ENCODE measurements around the gene PNPT1.
"Not testable (repeated sequence)": the region's sequence is repeated elsewhere in the genome, so short reads cannot be mapped to it uniquely, and the experiment has no call there.

The PNPT1 gene

DNA sequence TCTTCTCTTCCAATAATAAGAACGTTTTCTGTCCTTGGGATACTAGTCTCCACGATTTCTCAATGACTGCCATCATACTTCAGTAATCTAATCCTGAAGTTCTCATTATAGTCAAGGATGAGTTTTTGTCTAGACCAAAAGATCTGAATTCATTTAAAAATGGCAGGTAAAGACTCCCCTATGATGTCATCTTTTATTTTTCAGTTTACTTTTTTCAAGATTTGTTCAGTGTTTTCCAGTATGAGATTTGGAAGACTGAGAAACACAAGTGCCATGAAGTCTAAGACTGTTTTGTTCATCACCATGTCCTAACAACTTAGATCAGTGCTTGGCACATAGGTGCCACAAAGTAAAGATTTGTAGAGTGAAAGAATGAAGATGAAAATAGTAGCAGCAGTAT, 40.4 kb downstream of the PNPT1 start:
- no peak for DNase-seq

DNA sequence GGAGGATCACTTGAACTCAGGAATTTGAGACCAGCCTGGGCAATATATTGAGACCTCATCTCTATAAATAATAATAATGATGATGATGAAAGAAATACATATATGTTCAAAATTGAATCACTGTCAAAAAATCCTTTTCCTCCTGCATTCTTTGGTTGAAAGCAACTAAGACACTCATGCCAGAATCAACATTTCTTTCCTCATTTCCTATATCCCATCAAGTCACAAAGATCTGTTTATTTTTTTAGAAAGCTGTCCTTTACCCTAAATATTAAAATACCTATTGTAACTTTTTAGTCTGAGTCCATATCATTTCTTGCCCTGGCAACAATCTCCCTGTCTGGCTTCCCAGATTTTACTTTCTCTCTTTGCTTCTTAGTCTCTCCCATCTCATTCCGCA, 44.4 kb downstream of the PNPT1 start:
- DNase-seq, result no peak

DNA sequence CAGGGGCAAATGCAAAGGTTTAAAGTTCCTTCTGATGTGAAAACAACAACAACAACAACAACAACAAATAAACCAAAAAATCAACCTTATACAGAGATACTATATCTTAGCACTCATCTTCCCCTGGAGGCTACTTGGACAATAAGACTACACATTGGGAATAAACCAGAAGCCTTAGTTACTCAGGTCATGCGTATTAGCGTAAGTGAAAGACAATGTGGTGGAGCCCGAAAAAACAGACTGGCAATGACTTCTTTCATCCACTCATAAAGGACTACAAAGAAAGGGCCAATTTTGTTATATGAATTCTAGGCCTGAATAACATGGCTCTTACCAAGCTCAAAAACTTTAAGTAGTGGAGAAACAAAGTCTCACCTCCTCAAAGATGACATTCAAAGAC, 56.8 kb downstream of the PNPT1 start:
- DNase-seq, result no peak

DNA sequence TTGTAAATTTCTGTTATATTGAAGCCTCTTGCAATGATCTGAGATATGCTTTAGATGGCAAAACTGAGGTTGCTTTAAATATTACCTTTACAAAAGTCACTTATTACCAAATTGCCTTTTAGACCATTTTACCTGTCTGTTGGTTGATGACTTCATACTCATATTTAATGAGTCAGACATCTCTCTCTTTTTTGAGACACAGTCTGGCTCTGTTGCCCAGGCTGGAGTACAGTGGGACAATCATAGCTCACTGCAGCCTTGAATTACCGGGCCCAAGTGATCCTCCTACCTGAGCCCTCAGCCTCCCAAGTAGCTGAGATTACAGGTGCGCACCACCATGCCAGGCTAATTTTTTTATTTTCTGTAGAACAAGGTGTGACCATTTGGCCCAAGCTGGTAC, 64.7 kb downstream of the PNPT1 start:
- no peak for DNase-seq

DNA sequence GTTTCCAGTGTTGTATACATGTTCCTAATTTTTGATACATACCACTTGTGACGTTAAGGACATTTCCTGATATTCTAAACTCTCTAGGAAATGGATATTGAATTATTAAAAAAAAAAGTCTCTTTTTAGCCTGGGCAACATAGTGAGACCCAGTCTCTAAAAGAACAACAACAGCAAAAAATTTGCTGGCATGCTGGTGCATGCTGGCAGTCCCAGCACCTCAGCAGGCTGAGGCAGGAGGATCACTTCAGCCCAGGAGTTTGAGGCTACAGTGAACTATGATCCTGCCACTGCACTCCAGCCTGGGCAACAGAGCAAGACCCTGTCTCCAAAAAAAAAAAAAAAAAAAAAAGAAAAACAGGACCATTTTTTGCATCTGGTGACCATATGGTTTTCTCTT, 65.7 kb downstream of the PNPT1 start:
- DNase-seq, result no peak

DNA sequence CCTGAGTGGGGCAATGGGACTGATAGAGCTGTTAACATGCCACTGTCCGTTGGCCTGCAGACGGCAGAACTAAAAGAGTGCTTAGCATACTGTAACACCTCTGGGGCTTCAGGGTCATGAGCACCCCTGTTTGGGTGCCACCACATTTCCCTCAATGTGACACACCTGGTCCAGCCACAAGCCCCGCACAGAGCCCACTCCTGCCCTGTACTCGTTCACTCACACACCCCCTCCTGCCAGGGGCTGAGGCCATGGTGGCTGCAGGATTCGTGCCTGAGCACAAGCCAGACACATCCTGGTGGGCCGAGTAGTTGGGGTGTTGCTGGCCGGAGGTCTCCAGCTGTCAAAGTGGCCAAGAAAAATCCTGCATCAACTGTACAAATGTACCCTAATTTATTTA, 71.8 kb downstream of the PNPT1 start:
- no peak for DNase-seq

DNA sequence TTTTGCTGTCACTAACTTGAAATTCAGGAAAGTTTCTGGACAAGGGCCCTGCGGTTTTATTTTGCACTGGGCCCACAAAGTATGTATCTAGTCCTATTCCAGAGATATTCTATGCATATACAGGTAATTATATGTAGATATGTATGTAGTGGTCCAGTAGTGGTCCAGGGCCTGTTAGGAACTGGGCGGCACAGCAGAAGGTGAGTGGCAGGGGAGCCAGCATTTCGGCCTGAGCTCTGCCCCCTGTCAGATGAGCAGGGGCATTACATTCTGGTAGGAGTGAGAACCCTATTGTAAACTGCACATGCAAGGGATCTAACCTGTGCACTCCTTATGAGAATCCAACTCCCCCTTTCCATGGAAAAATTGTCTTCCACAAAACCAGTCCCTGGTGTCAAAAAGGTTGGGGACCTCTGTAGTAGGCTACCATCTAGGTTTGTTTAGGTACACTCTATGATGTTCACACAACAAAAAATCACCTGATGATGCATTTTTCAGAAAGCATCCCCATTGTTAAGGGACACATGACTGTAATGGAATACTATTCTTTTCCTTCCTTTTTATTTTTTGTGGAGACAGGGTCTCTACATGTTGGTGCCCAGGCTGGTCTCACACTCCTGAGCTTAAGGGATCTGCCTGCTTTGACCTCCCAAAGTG, 73.4 kb downstream of the PNPT1 start:
- DNase-seq, result peak; percentile 19

DNA sequence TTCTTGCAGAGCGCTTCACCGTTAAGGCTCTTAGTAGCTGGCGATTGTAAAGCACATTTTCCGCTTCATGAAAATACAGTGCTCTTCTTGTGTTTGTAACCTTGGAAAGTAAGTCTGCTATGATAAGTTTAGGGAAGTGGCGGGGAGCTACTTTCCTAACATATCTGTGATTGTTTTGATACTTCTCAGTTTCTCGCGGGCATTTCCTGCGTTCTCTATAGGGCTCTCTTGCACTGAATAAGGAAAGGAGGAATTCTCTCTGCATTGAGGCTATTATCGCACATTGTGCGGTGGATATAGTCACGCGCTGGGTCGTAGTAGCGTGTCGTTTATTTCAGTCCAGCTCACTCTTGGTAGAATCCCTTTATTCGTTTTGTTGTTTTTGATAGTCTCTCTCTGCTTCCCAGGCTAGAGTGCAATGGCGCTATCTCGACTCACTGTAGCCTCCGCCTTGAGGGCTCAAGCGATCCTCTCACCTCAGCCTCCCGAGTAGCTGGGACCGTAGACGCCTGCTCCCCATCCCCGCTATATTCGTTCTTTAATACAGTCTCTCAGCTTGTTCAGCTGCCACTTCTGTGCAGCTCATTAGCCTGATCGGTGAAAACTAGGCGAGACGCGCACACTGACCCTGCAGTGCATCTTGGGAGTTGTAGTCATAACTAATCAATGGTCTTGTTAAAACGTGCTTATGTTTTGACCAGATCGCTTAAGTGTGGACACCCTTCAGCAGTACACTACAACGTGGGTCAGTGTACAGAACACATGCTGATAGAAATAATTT, 75.2 kb downstream of the PNPT1 start:
- DNase-seq, result peak; percentile 58

DNA sequence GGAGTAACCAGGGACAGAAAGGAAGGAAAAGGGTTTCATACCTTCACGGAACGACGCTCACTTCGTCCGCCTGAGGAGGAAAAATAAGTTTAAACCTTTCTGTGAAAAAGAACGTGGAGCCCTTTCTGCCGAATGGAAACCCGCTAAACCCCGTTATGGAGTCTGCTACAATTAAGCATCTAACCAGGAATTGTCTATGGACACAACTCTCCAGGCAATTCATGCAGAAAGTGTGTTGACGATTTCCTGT, 75.7 kb downstream of the PNPT1 start:
- no peak for DNase-seq

DNA sequence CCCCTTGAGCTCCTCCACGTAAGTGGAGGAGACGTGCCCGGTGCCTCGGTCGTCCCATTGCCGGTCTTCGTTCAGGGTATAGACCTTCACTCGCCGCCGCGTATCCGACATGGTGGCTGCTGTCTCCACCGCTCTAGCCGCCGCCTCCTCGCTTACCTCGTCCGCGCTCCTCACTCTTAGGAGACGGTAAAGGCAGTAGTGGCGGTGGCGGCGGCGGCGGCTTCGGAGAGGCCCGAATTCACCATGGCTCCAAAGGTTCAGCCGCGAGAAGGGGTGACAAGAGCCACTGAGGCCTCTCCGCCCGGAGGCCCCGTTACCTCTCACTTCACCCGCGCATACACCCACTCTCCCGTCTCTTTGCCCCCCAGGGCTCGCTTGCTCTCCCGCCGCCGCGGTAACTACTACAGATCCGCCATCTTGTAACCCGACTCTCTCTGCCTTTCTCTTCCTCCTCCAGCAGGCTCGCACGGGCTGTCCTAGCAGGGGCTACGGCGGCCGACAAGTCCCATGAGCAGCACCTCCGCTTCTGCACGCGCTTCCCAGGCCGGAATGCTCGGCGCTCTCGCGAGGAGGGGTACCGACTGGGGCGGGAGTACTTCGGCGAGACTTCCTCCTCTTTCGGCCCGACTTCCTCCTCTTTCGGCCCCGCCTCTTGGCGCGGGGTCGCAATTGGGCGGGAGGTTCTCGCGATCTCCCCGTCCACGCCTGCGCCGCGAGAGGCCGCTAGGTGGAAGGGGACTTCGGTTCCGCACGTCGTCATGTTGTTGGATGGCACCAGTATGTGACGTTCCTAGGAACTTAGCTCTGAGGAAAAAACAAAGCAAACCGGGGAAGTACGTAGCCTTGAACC, 76.2 kb downstream of the PNPT1 start, which contains the start of gene PPP4R3B:
Gene PPP4R3B, minus strand, starts transcription at position 448 of the 850 bp plus-strand sequence. Its CDS starts 337 bp downstream, at position 111.
- peak; percentile 99 for DNase-seq

DNA sequence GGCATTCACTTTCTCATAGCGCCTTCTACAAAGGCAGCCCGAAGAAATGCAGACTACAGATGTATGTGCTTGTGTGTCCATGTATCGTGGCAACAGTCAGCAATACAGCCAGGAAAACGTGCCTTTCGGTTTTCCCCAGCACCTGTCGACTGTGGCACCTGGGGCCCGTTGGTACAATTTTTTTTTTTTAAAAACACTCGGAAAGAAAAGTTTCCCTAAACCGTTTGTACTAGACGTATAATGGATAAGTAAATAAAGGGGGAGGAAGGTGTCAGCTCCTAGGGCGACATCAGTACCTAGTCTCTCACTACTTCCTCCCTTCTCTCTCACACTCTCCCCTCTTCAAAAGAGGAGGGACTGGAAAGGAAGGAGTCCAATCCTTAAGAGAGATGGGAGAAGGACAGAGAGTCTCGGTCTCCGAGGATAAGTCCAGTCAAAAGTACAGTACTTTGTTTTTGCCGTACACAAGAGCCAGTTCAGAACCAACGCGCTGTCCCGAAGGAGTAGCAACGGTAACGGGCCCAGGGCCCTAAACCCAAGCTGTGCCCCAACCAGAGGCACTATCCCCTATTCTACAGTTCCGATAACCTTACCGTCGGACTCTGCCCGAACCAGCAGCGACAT, 77.0 kb downstream of the PNPT1 start:
- peak; percentile 46 for DNase-seq

DNA sequence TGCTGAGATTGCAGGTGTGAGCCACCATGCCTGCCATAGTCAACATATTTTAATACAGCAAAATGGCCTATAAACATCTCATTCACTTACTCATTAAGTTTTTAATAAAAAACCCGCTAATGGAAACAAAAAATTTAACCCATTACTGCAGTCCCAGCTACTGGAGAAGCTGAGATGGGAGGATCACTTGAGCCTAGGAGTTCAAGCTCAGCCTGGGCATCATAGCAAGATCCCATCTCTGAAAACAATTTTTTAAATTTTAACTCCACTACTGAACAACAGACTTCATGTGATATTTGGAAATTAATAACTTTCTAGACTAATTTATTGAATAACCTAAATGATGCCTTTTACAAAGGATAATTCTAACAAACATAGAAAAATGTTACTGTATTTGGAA, 81.6 kb downstream of the PNPT1 start:
- DNase-seq, result no peak

DNA sequence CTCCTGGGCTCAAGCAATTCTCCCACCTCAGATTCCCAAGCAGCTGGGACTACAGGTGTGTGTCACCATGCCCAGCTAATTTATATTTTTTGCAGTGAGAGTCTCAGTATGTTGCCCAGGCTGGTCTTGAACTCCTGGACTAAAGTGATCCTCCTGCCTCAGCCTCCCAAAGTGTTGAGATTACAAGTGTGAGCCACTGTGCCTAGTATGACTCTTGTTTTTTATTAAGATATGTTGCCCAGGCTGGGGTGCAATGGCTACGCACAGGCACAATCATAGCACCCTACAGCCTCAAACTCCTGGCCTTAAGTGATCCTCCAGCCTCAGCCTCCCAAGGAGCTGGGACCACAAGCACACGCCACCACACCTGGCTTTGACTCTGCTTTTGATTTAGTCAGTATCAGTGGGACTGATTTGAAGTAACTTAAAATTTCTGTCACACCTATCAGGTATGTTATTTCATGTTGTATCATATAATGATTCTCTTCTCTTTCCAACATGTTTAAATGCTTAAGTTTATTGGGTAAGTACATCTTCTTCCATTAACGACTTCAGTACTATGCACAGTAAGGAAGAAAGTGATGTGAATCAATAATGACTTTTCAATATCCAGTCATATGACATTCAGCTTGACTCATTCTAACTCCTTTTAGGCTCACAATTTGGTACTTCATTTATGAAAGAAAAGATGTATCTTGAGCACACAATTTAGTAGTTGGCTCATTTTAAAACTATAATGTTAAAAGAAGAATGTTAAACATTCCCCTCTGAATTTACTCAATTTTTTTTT, 82.5 kb downstream of the PNPT1 start:
- no peak for DNase-seq

DNA sequence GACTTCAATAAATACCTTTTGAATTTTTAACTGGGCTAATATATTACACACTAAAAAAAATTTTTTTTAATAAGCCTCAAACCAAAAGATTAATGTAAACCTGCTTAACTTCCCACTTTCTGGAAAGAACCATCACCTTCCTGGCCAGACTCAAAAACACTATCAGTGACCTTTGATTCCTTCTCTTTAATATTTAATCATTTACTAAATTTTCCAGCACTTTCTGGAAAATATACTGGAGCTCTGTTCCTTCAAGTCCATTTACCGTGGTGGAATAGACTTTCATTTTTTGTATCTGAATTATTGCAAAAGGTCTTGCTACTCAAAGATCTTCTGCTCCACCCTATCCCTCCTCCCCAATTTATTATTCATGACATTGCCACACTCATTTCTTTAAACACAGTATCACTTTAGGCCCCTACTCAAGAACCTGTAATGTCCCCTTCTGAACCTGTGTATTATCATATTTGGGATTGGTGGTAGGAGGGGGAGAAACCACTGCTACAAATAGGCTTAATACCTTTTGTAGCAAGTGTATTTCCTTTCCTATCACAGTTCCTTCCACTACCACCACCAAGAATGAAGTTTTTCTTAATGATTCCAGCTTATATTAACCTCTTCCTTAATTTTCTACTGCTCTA, 83.6 kb downstream of the PNPT1 start:
- no peak for DNase-seq

DNA sequence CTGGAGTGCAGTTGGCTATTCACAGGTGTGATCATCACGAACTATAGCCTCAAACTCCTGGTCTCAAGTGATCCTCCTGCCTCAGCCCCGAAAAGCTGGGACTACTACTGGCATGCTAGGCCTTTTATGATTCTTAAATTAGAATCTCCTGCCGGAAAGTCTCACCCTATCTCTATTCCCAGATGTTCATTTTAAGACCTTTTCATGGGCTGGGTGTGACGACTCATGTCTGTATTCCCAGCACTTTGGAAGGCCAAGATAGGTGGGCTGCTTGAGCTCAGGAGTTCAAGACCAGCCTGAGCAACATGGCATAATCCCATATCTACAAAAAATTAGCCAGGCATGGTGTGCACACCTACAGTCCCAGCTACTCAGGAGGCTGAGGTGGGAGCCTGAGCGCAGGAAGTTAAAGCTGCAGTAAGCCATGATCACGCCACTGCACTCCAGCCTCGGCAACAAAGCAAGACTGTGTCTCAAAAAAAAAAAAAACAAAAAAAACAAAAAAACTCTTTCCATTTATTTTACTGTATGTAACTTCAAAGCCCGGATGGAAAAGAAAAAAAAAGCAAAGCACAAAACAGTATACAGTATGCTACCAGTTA, 84.3 kb downstream of the PNPT1 start:
- DNase-seq, result no peak

DNA sequence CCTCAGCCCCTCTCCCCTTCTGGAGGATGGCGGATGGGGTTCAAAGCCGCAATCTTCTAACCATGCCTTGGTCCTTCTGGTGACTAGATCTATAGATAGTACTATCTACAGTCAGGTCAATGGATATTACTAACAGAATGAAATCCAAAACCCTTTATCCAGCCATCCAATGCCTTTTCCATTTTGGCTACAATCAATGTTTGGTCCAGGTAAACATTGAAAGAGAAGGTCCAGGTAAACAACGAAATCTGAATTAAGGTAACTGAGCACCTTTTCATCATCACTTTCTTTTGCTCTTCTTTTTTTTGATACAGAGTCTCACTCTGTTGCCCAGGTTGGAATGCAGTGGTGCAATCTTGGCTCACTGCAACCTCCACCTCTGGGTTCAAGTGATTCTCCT, 85.9 kb downstream of the PNPT1 start:
- no peak for DNase-seq

DNA sequence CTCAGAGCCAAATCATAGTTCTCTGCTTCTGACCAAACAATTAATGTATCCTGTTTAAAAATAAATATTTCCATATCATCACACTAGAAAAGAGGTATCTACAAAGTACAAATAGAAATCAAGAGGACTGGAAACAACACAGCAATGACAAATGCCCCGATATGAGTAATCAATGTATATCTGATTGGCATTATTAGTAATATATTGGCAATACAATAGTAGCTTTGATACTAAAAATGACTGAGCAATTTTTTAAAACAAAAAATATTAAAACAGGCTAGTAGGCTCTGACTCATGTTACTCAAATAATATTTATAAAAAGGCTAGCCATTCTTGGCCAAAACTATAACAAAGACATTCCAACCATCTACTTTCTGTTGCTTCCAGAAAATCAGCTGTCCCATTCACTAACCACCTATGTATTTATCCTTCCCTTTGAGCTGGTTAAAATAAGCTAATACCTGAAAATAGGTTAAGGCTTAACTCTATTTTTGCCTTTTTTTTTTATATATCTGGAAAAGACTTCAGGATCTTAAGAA, 89.5 kb downstream of the PNPT1 start:
- no peak for DNase-seq

DNA sequence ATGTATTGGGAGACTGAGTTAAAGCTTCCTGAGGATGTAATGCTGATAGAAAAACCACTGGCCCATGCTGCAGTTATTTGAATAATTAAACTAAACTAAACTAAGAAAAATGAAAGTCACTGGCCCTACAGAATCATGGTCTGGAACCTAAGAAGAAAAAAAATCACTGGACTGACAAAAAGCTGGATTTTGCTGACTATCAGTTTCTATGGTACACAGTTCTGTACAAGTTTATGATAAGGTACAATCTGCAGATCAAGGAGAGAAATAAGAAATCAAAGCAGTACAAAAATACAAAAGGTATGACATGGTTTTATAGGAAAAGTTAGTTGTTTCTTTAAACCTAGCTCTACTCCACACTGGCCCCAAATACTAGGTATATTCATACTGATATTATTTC, 91.8 kb downstream of the PNPT1 start:
- no peak for DNase-seq

DNA sequence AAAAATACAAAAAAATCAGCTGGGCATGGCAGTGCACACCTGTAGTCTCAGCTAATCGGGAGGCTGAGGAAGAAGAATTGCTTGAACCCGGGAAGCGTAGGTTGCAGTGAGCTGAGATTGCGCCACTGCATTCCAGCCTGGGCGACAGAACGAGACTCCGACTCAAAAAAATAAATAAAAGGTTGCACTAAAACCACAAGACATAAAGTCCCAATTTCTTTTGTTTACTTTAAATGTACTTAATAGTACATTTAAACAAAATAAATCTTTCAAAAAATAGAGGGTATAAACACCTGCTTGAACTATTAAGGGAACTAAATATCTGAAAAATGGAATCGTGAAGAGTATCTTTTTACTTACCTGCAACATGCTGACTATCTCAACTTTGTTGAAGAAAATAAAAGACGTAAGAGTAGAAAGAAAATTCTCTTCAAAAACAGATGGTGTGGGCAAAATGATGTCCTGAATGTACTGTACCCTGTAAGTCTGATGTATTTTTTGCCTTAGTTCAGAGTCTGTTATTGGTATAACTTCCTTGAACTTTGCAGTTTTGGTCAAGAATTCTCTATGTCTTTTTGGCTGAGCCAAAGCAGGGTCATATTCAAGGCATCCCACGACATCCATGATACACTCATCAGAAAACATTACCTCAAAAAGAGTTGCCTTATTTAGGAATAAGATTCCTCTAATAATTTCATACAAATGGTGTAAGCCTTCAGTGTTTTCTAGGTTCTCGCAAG, 95.4 kb downstream of the PNPT1 start:
- no peak for DNase-seq

DNA sequence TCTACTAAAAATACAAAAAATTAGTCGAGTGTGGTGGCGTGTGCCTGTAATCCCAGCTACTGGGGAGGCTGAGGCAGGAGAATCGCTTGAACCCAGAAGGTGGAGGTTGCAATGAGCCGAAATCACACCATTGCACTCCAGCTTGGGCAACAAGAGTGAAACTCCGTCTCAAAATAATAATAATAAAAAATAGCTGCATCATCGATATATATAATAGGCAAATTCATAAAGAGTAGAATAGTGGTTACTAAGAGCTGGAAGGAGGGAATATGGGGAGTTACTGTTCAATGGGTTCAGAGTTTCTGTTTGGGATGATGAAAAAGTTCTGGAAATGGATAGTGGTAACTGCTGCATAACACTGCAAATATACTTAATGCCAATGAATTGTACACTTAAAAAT, 96.8 kb downstream of the PNPT1 start:
- DNase-seq, result not testable (repeated sequence)

DNA sequence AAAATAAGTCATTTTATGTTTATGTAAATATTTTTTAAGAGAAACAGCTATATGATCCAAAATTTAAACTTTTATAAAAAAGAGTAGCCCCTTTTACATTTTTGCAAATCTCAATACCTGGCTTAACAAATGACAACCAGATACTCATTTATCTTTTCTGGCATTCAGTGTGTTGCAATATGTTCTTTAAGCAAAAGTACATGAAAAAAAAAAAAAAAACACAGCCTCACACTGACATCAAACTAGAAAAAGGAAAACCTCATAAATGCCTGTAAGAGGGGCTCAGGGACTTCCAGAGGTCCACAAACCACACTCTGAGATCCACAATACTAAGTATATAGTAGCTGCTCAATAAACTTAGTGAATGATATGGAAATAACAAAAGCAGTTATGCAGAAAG, 98.1 kb downstream of the PNPT1 start:
- DNase-seq, result no peak
